ENCODE data around the gene NPAS4. TPM values are rescaled to one million over a fixed set of nuclear protein-coding genes. Genes with fewer than 3 reads are reported as not detected.

The NPAS4 gene
- total RNA-seq, 1 donor from 2014 or later: not detected

DNA sequence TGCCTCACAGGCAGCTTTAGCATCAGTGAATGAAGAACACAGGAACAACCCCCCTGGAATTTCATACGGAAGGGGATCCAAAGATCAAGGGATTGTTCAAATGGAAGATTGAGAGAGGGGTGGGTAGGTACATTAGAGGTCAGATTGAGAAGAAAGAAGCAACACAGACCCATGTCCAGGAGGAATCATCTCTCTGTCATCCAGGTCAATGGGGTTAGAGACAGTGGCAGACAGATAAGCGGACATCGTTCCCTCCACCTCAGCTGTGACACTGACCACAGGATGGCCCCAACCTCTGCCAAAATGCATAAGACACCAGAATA is 1.9 kb upstream of the NPAS4 start:
- no peak for DNase-seq (ENCODE audit: low spot score, unreplicated experiment)
- no peaks in the 10 kb centered on the region for H3K36me3 Mint-ChIP-seq (ENCODE audit: insufficient read depth)
- H3K27ac Mint-ChIP-seq: no peak overlapping the region
- H3K4me3 Mint-ChIP-seq (ENCODE audit: low read depth): no peak overlapping the region
- TF ChIP-seq, protein P1, sequence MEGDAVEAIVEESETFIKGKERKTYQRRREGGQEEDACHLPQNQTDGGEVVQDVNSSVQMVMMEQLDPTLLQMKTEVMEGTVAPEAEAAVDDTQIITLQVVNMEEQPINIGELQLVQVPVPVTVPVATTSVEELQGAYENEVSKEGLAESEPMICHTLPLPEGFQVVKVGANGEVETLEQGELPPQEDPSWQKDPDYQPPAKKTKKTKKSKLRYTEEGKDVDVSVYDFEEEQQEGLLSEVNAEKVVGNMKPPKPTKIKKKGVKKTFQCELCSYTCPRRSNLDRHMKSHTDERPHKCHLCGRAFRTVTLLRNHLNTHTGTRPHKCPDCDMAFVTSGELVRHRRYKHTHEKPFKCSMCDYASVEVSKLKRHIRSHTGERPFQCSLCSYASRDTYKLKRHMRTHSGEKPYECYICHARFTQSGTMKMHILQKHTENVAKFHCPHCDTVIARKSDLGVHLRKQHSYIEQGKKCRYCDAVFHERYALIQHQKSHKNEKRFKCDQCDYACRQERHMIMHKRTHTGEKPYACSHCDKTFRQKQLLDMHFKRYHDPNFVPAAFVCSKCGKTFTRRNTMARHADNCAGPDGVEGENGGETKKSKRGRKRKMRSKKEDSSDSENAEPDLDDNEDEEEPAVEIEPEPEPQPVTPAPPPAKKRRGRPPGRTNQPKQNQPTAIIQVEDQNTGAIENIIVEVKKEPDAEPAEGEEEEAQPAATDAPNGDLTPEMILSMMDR (IDR thresholded peaks at IDR 0.05; ENCODE audit: unreplicated experiment): no peak
- peaks cover 67% of the 10 kb centered on the region for H3K27me3 Mint-ChIP-seq
- no peaks in the 10 kb centered on the region for H3K4me1 Mint-ChIP-seq (ENCODE audit: low read depth)
- no peaks in the 10 kb centered on the region for H3K9me3 Mint-ChIP-seq (ENCODE audit: low read depth)

GRCh38 chr11:66419825-66420224 is 1.0 kb upstream of the NPAS4 start:
- Mint-ChIP-seq H3K27ac (no peak overlapping the region), H3K9me3 (ENCODE audit: low read depth) (no peaks in the 10 kb centered on the region), H3K36me3 (ENCODE audit: insufficient read depth) (no peaks in the 10 kb centered on the region), H3K27me3 (peaks cover 62% of the 10 kb centered on the region), H3K4me3 (ENCODE audit: low read depth) (no peak overlapping the region), H3K4me1 (ENCODE audit: low read depth) (no peaks in the 10 kb centered on the region)
- TF ChIP-seq, protein P1 (IDR thresholded peaks at IDR 0.05; ENCODE audit: unreplicated experiment): no peak
- no peak for DNase-seq (ENCODE audit: low spot score, unreplicated experiment)

GRCh38 chr11:66421492-66422205 is 814 bp downstream of the NPAS4 start:
- no peaks in the 10 kb centered on the region for H3K9me3 Mint-ChIP-seq (ENCODE audit: low read depth)
- peak; percentile 95 for DNase-seq (ENCODE audit: low spot score, unreplicated experiment)
- TF ChIP-seq, protein P1 (IDR thresholded peaks at IDR 0.05; ENCODE audit: unreplicated experiment): no peak
- peaks cover 46% of the 10 kb centered on the region for H3K27me3 Mint-ChIP-seq
- H3K36me3 Mint-ChIP-seq (ENCODE audit: insufficient read depth): no peaks in the 10 kb centered on the region
- H3K27ac Mint-ChIP-seq: no peak overlapping the region
- H3K4me3 Mint-ChIP-seq (ENCODE audit: low read depth): no peak overlapping the region
- H3K4me1 Mint-ChIP-seq (ENCODE audit: low read depth): no peaks in the 10 kb centered on the region

GRCh38 chr11:66426314-66426713 is 5.5 kb downstream of the NPAS4 start:
- no peak overlapping the region for H3K4me3 Mint-ChIP-seq (ENCODE audit: low read depth)
- no peak for DNase-seq (ENCODE audit: low spot score, unreplicated experiment)
- no peaks in the 10 kb centered on the region for H3K9me3 Mint-ChIP-seq (ENCODE audit: low read depth)
- TF ChIP-seq, protein P1 (IDR thresholded peaks at IDR 0.05; ENCODE audit: unreplicated experiment): no peak
- peaks cover under 1% of the 10 kb centered on the region for H3K36me3 Mint-ChIP-seq (ENCODE audit: insufficient read depth)
- H3K4me1 Mint-ChIP-seq (ENCODE audit: low read depth): no peaks in the 10 kb centered on the region
- no peak overlapping the region for H3K27ac Mint-ChIP-seq
- H3K27me3 Mint-ChIP-seq: peaks cover 9% of the 10 kb centered on the region

- no peak overlapping the region for H3K27ac Mint-ChIP-seq
- peaks cover 1% of the 10 kb centered on the region for H3K36me3 Mint-ChIP-seq (ENCODE audit: insufficient read depth)
- TF ChIP-seq, protein P1 (IDR thresholded peaks at IDR 0.05; ENCODE audit: unreplicated experiment): no peak
- H3K4me1 Mint-ChIP-seq (ENCODE audit: low read depth): no peaks in the 10 kb centered on the region
- DNase-seq (ENCODE audit: low spot score, unreplicated experiment): no peak
- peaks cover 4% of the 10 kb centered on the region for H3K27me3 Mint-ChIP-seq
- H3K9me3 Mint-ChIP-seq (ENCODE audit: low read depth): no peaks in the 10 kb centered on the region
- H3K4me3 Mint-ChIP-seq (ENCODE audit: low read depth): no peak overlapping the region
Observed at GRCh38 chr11:66428933-66429332, 8.1 kb downstream of the NPAS4 start.
